ENCODE measurements around the gene PRKX. TPM values are rescaled to one million over a fixed set of nuclear protein-coding genes. Genes with fewer than 3 reads are reported as not detected.
"Not testable (repeated sequence)": the region's sequence is repeated elsewhere in the genome, so short reads cannot be mapped to it uniquely, and the experiment has no call there.

The PRKX gene
- total RNA-seq, 1 experiment from 2014 or later = 17.5 TPM

DNA sequence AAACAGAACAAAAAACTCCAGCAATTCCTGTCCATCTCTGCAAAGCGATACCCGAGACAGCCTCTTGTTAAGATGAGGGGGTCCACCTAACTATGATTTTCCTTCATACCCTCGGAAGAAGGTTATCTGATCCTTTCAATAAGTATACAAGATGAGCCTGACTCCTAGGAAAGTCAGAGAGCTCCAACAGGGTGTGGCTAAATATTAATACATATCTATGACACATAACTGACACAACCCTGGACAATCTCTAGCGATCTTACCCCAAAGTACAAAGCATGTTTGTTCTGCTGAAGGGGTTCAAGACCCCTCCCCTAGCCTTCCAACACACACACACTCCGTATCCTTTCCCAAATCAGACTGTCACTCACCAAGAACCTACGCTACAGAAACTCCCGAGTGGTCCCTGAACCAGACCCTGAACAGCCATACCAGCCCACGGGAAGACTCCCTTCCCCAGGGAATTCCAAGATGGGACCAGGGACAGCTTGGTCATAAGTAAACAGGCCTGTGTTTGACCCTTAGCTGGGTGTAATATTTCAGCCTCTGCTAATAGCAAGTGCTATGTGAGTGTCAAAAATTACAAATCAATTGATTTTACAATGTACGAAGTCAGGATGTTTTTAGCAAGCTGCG lies 110.3 kb downstream of the PRKX start:
- in situ Hi-C loops (cut with HindIII; ENCODE audit: low pct_unique_long_range_greater_than_20kb, low sequenced_read_pairs) = no loop called here
- DNase-seq (ENCODE audit: low read depth) = no peak

DNA sequence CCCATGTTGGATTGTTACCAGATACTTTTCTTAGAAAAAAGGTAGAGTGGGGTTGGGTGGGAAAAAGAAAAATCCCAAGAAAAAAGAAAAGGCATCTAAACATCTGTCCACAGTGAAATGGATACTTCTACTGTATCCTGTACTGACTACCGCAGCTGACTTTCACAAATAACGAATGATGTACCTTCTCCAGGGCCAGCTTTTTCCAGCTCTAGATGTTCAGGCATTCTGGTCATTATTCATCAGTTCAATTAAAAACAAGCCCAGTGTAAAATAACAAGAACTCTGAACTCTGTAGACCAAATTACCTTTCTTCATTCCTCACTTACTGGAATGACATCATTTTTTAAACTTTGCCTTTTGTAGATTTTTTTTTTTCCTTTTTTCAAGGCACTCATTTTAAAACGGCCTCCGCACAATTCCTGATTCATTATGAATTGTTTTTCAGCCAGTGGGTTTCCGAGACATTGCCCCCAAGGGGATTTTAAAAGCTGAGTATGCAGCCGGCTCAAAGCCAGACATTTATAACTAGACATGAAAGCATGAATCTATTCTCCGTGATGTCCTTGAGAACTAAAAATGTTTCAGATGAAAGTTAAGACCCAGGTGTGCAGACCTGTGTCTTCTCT lies 113.5 kb downstream of the PRKX start:
- in situ Hi-C loops (cut with HindIII; ENCODE audit: low pct_unique_long_range_greater_than_20kb, low sequenced_read_pairs) = no loop called here
- no peak for DNase-seq (ENCODE audit: low read depth)

DNA sequence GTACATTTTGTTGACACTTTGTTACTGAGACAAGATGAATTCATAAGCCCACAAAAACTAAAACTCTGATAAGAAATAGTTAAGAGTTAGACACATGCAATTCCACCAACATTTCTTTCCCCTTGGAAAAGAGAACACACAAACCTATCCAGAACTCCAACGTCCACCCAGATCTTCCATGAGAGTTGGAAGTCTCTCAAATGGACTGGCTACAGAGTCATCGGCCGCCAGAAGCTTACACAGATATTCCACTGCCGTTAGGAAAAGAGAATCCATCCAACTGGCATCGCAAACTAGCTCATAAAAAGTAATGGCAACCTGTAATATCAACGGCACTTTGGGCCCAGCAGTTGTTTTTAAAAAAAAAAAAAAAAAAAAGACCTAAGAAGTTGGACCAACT lies 114.7 kb downstream of the PRKX start:
- in situ Hi-C loops (cut with HindIII; ENCODE audit: low pct_unique_long_range_greater_than_20kb, low sequenced_read_pairs) = no loop called here
- DNase-seq (ENCODE audit: low read depth) = no peak

DNA sequence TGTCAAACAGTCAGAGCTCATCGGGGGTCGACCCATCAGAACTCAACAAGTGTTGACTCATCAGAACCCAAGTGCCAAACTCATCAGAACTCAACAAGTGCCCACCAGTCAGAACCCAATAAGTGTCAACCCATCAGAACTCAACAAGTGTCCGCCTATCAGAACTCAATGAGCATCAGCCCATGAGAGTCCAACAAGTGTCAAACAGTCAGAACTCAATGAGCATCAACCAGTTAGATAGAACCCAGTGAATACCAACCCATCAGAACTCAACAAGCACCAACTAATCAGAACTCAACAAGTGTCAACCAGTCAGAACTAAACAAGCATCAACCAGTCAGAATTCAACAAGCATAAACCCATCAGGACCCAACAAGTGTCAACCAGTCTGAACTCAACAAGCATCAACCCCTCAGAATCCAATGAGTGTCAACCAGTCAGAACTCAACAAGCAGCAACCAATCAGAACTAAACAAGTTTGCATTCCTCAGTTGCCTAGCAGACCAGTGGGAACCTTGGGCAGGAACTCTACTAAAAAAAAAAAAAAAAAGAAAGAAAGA lies 115.3 kb downstream of the PRKX start:
- in situ Hi-C loops (cut with HindIII; ENCODE audit: low pct_unique_long_range_greater_than_20kb, low sequenced_read_pairs) = no loop called here

DNA sequence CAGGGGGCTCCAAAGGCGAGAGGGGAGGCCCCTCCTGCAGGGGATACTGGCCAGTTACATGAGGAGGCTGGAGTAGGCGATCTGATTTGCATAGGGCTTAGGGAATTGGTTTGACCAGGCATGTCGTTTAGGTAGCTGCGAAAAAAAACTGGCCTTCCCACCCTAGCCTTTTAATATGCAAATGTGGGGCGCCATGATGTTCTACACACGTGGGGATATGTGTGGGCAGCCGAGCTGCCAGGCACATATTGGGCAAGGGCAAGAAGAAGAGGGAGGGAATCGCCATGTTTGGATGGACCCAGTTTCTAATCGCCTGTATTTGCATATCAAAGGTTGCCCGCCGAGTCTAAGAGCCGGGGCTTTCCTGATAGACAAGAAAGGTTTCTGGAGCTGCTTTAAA lies 121.3 kb downstream of the PRKX start:
- no peak for DNase-seq (ENCODE audit: low read depth)
- in situ Hi-C loops (cut with HindIII; ENCODE audit: low pct_unique_long_range_greater_than_20kb, low sequenced_read_pairs) = no loop called here

More for the DNA sequence above, 115.3 kb downstream of the PRKX start:
- DNase-seq (ENCODE audit: low read depth) = no peak

DNA sequence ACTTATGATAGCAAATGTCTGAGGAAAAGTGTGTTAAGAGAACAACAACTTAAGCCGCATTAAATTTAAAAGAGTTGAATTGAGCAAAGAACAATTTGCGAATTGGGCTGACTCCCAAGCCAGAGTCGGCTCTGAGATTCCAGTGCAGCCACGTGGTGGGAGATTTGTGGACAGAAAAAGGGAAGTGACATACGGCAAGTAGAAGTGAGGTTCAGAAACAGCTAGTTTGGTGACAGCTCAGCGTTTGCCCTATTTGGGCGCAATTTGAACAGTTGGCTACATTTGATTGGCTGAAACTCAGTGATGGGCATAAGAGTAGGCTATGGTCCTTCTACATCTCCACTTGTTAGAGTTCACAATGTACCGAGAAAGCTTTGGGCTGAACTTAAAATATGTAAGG lies 124.0 kb downstream of the PRKX start:
- in situ Hi-C loops (cut with HindIII; ENCODE audit: low pct_unique_long_range_greater_than_20kb, low sequenced_read_pairs) = no loop called here
- DNase-seq (ENCODE audit: low read depth) = no peak

DNA sequence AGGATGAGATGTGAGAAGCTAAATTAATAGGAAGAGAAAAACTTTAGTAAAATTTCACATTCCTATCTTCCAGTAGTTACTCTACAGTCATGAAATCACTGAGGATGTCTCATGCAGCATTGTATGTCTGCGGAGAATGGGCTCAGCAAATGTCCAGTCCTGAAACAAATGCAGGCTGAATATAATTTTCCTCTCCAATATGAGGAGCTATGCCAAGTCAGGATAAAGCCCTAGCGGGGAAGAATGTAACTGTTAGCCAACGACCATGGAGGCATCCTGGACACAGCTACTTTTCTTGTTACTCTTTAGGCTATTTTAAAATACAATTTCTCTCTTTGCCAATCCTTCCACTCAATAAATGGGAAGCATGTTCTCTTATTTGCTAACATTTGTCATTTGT lies 127.7 kb downstream of the PRKX start:
- in situ Hi-C loops (cut with HindIII; ENCODE audit: low pct_unique_long_range_greater_than_20kb, low sequenced_read_pairs) = no loop called here
- no peak for DNase-seq (ENCODE audit: low read depth)

DNA sequence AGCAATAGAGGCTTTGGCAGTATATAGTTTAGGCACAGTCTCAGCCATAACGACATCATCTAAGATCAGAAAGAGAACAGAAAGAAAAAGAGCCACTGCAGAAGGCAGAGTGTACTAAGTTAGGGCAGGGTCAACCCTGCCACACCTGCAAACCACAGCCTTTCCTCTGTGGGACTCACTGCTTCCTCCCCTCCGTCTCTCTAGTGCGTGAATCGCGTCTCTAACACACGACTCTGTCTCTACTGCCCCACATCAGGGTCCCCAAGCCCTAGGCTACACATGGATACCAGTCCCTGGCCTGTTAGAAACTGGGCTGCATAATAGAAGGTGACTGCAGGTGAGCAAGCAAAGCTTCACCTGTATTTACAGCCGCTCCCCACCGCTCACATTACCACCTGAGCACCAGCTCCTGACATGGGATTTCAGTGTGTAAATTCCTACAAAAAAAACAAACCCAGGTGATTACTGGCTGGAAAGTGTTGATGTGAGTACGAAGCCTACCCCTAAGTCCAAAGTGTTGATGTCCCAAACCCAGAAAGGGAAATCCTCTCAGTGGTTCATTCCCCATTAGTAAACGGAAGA lies 128.9 kb downstream of the PRKX start:
- in situ Hi-C loops (cut with HindIII; ENCODE audit: low pct_unique_long_range_greater_than_20kb, low sequenced_read_pairs) = no loop called here
- DNase-seq (ENCODE audit: low read depth) = no peak

DNA sequence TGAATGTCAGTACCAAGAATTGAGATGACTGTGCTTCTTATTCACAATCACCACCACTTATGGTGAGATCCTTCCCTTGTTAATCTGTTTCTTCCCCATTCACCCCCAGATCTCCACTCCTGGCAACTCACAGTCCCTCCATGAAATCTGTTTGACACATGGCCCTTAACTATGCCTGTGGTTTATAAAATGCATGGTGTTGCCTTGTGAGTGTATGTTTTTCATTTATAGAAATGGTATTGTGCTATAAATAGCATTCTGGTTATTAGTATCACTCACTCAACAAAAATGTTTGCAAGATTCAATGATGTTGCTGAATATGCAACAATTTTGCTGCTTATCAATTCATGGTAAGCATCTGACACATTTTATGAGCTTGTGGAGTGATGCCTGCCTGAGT lies 131.0 kb downstream of the PRKX start:
- in situ Hi-C loops (cut with HindIII; ENCODE audit: low pct_unique_long_range_greater_than_20kb, low sequenced_read_pairs) = no loop called here
- no peak for DNase-seq (ENCODE audit: low read depth)

DNA sequence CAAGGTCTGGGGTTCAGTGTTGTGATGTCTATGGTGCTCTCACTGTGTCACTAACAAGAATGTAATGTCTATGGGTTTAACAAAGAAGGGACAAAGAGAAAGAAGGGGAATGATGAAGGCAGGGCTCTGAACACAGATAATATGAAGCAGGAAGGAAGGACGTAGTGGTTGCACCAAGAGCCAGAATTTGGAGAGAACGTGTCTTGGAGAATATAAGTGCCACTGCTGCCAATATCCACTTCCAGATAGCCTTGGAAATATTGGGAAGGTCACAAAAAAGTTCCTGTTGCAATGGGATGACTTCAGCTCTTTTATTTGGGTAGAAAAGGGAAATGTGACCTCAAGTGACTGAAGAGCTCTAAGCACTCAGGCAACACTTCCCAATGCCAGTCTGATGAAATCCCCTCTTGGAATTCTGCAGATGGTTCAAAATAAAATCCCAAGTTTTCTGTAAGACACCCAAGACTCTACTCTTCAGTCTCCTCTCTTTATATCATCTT lies 131.8 kb downstream of the PRKX start:
- no peak for DNase-seq (ENCODE audit: low read depth)
- in situ Hi-C loops (cut with HindIII; ENCODE audit: low pct_unique_long_range_greater_than_20kb, low sequenced_read_pairs) = no loop called here

DNA sequence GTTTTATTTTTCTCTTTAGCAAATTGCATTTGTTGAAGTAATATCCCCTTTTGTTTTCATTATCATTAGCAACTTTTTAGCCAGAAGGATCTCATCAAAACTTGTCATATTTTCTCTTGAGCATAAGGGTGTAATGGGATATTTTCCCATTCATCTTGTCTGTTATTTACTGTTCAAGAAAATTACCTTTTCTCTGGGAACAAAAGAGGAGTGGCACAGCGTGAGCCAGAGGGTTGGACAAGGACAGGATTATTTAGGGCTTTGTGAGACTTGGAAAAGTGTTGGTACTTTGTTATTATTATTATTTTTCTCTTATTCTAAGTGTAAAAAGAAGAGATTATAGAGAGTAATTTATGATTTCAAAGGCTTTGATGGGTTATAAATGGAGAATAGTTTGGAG lies 135.9 kb downstream of the PRKX start:
- no peak for DNase-seq (ENCODE audit: low read depth)
- in situ Hi-C loops (cut with HindIII; ENCODE audit: low pct_unique_long_range_greater_than_20kb, low sequenced_read_pairs) = no loop called here

DNA sequence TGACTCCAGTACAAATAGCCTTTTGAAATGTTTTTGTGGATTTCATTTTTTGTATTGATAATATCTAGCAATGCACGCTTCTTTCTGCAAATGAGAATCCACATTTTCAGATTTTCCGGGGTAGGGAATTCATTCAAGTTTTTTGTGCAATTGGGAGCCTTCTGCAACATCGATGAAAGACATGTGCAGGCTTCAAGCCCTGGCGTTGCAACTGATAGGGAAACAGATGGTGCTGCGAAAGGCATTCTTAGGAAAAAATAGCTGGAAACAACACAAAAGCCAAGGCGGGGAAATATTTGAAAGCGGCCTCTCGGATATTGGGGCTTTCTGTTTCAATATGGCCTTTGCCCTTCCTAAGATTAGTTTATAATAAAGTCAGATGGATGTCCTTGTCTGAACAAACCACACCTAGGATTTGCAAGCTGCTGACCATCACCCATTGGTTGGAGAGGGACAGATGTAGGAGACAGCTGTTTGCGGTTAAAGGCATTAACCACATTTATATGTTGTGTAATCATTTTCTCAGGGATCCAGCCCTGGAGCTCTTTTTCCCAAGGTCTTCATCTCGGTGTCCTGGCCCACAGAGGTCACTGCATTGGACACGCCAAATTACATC lies 136.5 kb downstream of the PRKX start:
- no peak for DNase-seq (ENCODE audit: low read depth)
- in situ Hi-C loops (cut with HindIII; ENCODE audit: low pct_unique_long_range_greater_than_20kb, low sequenced_read_pairs) = no loop called here

DNA sequence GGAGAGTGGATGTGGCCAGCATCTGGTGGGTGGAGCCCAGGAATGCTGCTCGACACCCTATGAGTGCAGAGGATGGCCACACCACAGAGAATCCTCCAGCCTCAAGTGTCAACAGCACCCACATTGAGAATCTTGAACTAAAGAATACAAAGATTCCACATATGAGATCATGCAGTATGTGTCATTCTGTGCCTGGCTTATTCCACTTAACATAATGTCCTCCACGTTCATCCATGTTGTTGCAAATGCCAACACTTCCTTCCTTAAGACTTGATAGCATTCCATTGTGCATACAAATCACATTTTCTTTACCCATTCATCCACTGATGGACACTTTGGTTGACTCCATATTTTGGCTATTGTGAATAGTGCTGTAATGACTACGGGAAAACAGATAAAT lies 145.8 kb downstream of the PRKX start:
- in situ Hi-C loops (cut with HindIII; ENCODE audit: low pct_unique_long_range_greater_than_20kb, low sequenced_read_pairs) = no loop called here
- DNase-seq (ENCODE audit: low read depth) = no peak

DNA sequence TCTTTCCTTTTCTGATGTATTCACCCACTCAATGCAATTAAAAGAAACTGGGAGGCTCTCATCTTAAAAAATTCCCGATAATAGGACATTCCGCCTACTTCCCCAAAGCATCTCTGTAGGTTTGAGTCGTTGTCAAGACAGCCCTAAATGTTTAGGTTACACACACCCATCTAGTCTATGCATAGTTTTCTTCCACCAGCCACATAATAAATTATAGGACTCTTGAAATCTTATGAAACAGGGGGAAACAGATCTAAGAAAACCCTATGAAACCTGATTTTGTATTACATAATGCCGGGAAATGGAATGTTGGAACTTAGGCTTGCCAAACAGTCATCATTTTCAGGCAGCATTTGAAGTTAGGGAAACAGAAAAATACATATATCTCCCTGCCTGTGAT lies 150.0 kb downstream of the PRKX start:
- in situ Hi-C loops (cut with HindIII; ENCODE audit: low pct_unique_long_range_greater_than_20kb, low sequenced_read_pairs) = no loop called here
- DNase-seq (ENCODE audit: low read depth) = no peak

DNA sequence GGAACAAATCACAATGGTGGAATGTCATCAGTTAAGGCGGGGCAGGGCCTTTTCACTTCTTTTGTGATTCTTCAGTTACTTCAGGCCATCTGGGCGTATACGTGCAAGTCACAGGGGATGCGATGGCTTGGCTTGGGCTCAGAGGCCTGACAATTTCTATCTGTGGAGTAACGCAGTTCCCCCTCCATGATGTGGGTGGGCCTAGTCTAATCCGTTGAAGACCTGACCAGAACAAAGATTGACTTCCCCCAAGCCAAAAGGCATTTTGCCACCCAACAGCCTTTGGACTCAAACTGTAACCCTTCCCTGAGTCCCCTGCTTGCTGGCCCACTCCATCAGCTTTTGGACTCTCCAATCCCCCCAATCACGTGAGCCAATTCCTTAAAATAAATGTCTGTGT lies 153.4 kb downstream of the PRKX start:
- in situ Hi-C loops (cut with HindIII; ENCODE audit: low pct_unique_long_range_greater_than_20kb, low sequenced_read_pairs); DNase-seq (ENCODE audit: low read depth): not testable (repeated sequence)

Measured in Caki2 (cell line).